NCI-H1417 (cell line): ENCODE measurements around the gene TIMD4.

Experiments
- DNase-seq, 3 experiments: peaks; one replicate each; lab custom pipeline; 2025; lab: John Stamatoyannopoulos, UW

TIMD4 gene

GRCh38 chr5:156922207-156922792 lies 40.7 kb downstream of the TIMD4 start:
- no peak for DNase-seq

DNA sequence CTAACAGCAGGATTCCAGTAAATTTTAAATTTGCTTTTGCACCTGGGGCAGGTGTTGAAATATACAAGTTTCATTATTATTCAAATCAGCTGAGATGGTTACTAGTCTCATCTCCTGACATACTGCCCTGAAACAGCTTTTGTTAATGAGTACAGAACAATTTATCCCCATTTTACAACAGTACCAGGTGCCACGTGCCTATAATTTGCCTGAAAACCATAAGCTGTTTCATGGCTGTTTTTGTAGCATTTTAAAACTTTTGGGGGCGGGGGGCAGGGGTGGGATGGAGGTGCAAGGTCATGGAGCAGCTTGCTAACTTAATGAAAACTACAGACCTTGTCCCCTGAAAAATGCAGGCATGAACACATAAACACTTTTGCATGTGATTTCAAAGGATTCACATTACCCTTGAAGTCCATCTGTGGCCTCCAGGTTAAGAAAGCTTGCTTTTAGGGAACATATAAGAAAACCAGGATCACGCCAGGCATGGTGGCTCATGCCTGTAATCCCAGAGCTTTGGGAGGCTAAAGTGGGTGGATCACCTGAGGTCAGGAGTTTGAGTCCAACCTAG lies 42.1 kb downstream of the TIMD4 start:
- no peak for DNase-seq

DNA sequence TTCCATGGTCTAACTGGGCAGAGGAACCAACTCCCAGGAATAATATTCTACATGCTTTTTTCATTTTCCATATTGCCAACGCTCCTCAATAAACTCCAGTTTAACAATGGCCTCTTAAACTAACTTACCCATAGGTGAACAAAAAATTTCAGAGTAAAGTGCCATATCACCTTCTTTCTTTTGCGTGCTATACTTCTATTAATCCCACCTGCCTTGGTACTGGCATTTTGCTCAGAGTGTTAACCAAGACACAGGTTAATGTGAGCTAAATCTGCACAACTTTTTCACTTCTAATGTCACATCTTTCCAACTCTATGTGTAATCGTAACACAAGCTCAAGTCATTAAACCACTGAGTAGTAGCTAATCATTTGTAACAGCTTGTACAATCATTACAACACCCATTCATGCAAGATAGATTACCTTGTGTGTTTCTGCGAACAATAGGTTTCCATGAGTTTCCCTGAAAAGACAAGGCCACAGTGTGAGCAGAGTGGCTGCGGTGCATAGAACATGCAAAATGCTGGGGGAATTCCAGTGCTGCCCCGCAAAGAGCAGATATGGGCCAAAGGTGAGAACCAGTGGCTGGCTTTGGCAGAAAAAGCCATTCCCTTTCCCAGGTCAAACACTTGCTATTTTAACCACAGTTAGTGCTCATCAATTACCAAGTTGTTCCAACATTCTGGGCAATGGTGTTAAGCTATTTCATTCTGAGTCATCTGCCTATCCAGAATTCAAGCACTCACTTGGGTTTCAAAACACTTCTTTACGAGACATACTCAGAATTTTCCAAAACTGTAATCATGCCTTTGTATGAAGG lies 42.8 kb downstream of the TIMD4 start:
- peak in 1 of 3 experiments; percentile 16 for DNase-seq

DNA sequence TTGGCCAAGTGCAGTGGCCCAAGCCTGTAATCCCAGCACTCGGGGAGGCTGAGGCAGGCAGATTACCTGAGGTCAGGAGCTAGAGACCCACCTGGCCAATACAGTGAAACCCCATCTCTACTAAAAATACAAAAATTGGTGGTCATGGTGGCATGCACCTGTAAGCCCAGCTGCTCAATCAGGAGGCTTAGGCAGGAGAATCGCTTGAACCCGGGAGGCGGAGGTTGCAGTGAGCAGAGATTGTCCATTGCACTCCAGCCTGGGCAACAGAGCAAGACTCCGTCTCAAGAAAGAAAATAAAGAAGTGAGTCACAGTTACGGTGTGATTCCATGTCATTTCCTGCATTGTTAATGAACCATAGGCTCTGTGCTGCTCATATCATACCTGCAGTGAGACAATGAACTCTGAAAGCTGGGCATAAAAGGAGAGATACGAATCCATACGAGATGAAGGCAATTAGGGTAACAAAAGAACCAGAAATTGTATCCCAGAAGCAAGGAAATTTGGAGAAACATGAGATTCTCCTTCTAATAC lies 44.6 kb downstream of the TIMD4 start:
- no peak for DNase-seq

GRCh38 chr5:156914371-156914737 lies 48.7 kb downstream of the TIMD4 start:
- DNase-seq: no peak

DNA sequence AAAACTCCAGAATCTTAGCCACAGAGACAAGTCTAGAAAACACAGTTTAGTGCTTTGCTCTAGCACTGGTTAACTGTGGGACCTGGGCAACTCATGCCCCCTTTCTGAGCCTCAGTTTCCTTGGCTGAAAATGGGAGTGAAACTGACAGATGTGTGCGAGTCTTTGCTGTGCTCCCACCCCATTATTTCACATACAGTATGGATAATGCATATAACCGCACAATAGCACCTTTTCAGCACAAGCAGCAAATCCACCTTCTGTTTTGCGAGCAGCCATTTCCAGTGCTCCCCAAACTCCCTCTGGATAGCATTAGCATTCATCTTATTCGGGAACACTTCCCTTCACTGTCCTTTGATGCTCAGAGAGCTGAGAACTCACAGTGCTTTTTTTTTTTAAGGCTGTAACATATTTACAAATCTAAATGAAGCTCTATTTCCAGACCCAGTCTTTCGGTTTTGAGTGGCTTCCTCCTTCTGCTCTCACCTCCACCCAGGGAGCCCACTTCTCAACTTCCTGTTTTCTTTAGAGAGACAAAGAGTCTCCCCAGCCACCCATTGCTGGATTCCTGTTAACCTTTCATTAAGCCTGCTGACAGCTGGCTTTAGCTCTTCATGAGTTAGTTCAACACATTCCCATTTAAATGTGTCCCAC lies 49.2 kb downstream of the TIMD4 start:
- DNase-seq: peak; percentile 67 to 98 (median 88)

DNA sequence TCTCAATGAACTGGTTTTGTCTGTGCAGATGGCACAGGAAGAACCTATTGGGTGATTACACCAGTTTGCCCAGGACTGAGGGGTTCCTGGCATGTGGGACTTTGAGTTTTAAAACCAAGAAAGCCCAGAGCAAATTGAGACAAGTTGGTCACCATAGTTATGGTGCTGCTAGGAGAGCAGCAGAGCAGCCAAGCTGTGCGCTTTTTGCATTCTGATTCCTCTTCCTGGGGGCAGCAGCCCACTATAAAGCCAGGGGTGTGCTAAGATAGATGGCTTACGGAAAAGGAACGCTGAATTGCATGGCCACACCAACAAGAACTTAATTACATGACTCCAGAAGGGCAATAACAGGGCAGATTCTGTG lies 49.7 kb downstream of the TIMD4 start:
- DNase-seq: peak in 2 of 3 experiments; percentile 59 to 67

DNA sequence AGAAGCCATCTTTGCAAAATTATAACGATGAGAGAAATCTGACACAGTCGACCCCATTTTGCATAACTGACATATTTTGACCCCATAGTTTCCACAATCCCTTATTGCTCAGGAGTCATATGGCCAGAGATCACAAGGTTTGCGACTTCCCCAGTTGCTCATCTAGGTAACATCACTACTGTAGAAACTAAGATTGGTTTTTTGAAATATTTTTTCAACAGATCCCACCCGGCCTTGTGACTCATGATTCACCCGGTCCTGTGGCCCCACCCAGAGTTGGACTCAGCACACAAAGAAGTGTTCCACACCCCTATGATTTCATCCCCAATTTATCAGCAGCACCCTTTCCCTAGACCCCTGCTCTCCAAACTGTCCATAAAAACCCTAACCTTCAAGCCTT lies 50.2 kb downstream of the TIMD4 start:
- DNase-seq: no peak

DNA sequence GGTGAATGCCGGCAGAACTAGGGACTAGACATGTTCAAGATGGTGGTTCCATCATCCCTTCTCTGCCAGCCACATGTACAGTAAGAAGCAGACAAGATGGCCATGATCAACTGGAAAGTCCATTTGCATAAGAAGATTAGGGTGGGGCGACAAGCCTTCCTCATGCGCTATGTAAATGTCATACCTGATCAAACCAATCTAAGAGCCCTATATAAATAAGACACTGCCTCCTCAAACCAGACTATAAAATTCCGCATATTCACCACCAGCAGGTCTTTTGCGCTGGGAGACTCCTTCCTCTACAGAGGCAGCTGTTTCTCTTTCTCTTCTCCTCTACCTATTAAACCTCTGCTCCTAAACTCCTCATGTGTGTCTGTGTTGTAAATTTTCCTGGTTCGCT lies 53.8 kb downstream of the TIMD4 start:
- DNase-seq: no peak

- DNase-seq: no peak
Measured at GRCh38 chr5:156907667-156908066, 55.4 kb downstream of the TIMD4 start.

DNA sequence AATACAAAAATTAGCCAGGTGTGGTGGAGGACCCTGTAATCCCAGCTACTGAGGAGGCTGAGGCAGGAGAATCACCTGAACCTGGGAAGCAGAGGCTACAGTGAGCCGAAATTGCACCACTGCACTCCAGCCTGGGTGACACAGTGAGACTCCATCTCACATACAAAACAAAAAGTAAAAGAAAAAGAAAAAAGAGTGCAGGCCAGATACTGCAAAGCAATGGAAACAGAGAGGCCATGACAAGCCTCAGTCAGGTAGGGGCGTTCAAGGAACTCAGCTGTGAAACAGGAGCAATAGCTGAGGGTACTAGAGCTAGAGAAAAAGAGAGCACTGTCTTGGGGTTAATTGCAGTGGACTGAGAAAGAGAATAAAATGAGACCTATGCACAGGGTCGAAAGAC lies 56.2 kb downstream of the TIMD4 start:
- no peak for DNase-seq

GRCh38 chr5:156896546-156896945 lies 66.5 kb downstream of the TIMD4 start:
- no peak for DNase-seq

DNA sequence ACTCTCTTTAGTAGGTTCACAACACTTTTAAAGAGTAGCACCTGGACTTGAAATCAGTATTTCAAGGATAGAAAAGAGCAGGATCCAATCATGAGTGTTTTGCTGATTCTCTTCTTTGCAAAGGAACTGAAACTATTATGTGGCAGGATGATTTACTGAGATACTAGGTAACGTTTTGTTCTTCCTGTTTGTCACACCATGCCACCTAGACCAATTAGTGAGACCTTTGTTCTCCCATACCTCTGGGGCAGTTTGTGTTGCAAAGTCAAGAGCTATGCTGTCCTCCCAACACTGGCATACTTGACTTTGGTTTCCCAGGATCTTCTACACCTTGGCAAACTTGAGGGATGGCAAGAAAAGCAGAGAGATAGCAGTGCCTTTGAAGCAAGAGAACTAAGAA lies 69.5 kb downstream of the TIMD4 start:
- DNase-seq: no peak

- DNase-seq: no peak
Measured at GRCh38 chr5:156892864-156893263, 70.2 kb downstream of the TIMD4 start.

DNA sequence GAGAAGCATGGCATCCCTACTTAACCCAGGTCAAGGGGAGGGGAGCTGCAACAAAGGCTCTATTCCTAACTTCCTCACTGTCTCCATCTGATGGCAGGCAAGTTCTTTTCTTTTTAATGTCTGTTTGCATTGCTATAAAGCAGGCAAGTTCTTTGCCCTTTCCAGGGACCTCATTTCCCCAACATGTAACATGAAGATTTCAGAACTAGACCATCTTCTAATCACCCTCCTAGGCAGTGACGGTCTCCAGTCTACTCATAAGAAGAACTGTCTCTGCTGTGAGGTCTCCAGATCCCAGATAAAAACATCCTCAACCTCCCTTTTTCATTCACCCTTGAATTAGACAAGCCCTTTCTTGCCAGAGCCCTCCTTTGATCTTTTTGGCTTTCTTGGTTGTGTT lies 70.8 kb downstream of the TIMD4 start:
- DNase-seq: peak in 1 of 3 experiments; percentile 32

DNA sequence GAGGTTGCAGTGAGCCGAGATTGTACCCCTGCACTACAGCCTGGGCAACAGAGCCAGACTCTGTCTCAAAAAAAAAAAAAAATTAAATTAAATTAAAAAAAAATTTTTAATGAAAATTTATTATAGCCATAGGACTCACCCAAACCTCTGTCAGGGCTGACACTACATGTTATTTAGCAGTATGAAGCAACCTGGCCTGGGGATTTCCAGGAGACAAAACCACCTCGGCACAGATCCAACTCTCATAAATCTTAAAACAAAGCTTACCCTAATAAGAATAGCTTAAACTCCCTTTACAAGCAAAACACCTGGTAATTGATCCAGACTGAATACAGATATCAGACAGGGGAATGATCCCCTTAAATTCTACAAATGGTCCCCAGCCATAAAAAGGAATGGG lies 74.5 kb downstream of the TIMD4 start:
- peak in 2 of 3 experiments; percentile 8 to 67 for DNase-seq

DNA sequence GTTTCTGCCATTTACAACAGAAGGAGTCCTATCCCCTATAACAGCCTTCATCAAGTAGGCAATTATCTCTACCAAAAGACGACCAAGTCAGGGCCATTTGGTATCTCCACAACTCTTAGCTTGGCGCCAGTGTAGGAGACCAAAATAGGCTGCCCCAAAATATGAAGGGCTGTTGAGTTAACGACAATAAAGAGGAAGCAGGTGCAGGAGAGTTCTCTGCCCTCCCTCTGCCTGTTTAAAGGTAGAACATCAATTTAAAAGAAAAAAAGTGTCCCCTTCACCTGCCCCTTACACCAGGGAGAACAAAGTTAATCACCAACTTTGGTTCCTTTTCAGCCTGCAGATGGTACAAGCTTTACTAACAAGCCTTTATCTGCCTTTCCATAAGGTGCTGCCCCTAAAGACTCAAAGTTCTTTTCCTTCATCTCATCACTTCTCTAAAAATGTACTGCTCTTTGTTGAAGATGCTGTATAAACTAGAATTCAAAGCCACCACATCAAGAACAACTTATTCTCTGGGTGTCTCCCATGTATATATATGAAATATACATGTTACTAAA lies 79.6 kb downstream of the TIMD4 start:
- DNase-seq: peak in 1 of 3 experiments; percentile 16

DNA sequence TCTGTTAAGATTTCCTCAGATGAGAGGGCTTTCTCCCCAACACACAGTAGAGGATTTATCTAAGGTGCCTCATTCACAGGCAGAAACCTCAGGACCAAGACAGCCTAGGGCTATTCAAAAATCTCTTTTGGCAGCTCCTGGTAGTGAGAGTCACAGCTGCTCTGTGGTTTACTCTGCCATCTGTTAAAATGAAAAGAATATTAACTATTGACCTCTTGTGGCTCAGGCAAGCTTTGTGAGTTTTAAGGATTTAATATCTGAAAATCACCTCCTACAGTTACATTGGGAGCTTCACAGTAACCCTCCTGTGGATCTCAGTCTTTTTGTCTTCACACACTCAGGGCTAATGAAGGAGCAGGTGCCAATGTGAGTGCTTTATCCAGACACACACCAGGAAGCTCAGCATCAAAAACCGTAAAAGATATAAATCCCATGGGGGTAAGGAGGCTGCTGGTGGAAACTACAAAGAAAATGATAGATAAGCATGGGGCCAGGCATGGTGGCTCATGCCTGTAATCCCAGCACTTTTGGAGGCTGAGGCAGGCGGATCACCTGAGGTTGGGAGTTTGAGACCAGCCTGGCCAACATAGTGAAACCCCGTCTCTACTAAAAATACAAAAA lies 83.3 kb downstream of the TIMD4 start:
- peak; percentile 33 to 80 (median 41) for DNase-seq

- DNase-seq: no peak
Measured at GRCh38 chr5:156871212-156871611, 91.8 kb downstream of the TIMD4 start.

GRCh38 chr5:156870498-156870839 lies 92.6 kb downstream of the TIMD4 start:
- no peak for DNase-seq
